GM19238 (cell line): Measurements from ENCODE around the gene FAM161B.
"Not testable (repeated sequence)": the region's sequence is repeated elsewhere in the genome, so short reads cannot be mapped to it uniquely, and the experiment has no call there.

Experiments used
- DNase-seq: peaks from one replicate; pipeline ENCODE4 v3.0.0; 2011; ENCODE audit warnings: low spot score; ENCODE audit not compliant: insufficient read length

FAM161B gene

DNA sequence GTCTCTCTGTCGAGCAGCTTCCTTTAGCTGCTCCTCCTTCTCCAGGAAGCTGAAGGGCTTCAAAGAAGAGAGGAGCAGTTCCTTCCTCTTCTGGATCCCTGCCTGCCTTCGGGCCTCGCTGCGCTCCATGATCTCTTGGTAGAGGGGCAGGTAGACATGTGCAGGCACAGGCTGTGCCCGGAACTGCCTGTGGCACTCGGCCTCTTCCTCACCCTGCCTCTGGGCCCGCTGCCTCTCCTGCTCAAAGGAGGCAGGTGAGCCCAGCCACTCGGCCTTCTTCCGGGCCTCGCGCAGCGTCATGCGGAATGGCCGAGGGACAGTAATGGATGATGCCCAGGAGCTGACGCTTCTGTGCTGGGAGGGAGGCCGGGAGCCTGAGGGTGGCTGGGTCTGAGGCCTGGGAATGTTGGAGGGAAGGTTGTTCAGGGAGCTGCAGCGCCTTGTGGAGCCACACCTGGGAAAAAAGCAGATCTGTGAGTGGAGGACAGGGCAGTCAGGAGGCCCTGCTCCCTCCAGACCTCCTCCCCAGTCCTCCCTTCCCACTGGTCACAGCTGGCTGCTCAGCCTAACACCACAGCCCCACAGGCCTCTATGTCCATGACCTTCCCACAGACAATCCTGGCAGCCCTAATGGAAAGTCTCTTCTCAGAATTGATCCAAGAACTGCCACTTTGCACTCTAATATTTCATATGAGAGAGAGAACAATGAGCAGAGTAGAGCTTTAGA lies 5.3 kb downstream of the FAM161B start:
- no peak for DNase-seq

DNA sequence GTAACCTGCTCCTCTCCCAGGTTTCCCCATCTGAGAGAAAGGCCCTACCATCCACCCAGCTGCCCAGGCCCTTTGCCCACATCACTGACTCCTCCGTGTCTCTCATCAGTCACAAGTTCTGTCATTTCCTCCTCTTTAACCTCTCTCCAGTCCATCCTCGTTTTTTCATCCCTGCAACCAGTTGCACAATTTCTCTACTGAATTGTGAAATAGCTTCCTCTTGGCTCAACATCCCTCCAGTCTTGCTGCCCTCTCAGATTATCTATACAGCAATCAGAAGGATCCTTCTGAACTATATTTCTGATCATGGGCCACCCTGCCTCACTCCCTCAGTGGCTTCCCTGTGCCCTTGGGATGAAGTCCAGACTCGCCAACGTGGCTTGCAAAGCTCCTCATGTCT lies 6.8 kb downstream of the FAM161B start:
- DNase-seq, result no peak

DNA sequence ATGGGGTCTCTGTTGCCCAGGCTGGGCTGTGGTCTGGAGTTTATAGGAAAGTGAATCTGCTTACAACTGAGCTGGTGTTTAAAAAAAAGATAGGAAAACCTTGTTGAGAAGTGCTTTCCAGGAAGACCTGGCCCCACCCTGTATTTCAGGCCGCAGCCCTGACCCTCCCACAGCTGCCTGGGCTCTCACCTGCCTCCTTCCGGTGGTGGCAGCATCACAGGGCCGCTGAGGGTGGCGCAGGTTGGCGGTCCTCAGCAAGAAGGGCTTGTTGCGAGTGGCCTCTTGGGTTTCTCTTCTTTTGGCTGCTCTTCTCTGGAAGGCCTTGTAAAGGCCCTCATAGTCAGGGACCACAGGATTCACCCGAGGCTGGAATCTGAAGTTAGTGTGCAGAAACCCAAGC lies 7.7 kb downstream of the FAM161B start:
- no peak for DNase-seq

DNA sequence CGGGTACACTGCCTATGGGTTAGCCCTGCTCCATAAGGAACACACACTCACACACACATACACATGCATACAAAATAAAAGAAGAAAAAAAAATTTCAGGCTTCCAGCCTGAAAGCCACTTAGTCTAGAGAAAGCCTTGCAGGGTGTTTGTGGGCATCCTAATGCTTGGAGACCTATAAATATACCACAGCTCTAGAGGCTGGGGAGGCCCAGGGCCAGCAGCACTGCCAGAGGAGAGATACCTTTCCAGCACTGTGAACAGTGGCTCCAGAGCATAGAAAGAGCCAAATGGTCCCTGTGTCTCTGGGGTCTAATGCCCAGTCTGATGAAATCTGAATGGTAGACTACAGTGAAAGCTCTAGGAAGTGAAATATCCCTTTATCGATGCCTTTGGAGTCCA lies 12.9 kb downstream of the FAM161B start:
- no peak for DNase-seq

DNA sequence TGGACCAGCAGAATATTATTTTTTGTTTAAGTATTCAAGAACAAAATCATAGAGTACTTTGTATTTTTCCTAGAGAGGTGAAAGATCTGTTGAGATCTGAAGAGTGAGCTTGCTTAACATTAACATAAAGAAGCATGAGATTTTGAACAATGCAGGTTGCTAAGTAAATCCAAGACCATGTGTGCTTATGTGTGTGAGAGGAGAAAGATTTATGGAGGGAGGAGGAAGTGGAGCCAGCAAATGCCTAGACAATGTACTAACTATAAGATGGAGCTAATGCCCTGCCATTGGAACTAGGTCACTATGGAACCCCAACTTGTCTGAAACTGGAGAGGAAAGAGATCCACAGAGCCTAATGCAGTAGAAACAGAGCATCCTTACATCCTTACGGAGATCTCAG lies 13.3 kb downstream of the FAM161B start:
- DNase-seq, result no peak

DNA sequence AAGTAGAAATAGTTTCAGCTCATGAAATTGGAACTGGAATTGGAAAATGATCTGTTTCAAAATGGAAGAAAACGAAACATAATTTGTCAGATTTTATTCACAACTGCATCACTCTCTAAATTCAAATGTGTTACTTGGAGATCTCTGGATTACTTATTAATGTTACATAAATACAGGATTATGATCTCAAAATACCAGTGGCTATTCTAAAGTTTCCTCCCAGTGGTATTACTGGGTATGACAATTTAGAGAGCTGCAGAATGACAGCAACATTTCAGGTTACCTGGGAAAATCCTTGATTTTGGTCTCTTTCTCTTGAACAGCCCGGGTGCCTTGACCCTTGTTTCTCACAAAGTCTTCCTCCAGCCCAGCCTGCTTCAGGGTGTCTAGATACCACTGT lies 14.2 kb downstream of the FAM161B start:
- no peak for DNase-seq

DNA sequence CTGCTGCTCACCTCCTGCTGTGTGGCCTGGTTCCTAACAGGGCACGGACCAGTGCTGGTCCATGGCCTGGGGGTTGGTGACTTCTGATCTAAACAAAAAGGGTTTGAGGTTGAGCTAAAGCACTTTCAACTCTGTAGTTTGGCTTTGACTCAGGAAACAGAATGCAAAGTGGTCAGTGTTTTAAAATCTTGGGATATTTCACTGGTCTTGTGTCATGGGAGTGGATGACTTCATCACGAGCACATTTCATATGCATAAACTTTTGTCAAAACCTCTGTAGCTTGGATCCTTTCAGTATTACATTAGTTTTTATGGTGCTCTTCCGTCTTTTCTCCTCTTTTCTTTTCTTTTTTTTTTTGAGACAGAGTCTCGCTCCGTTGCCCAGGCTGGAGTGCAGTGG lies 25.6 kb downstream of the FAM161B start:
- no peak for DNase-seq

DNA sequence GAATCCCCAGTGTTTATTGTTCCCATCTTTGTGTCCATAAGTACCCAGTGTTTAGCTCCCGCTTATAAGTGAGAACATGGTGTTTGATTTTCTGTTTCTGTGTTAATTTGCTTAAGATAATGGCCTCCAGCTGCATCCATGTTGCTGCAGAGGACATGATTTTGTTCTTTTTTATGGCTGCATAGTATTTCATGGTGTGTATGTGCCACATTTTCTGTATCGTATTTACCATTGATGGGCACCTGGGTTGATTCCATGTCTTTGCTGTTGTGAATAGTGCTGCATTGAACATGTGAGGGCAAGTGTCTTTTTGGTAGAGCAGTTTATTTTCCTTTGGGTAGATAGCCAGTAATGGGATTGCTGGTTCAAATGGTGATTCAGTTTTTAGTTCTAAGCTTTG lies 30.4 kb downstream of the FAM161B start:
- not testable (repeated sequence) for DNase-seq

DNA sequence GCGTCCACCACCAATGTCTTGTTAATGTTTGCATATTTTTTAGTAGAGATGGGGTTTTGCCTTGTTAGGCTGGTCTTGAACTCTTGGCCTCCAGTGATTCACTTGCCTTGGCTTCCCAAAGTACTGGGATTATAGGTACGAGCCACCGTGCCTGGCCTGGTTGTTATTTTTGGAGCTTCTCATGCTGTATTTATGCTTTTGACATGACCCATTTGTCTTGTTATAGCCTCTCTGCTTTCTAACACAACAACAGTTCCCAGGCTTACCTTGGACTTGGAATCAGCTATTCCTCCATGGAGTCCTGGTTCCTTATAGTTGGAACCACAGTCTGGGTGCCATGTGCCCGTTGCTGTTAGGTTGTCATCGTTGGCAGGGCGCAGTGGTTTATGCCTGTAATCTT lies 33.6 kb downstream of the FAM161B start:
- no peak for DNase-seq

DNA sequence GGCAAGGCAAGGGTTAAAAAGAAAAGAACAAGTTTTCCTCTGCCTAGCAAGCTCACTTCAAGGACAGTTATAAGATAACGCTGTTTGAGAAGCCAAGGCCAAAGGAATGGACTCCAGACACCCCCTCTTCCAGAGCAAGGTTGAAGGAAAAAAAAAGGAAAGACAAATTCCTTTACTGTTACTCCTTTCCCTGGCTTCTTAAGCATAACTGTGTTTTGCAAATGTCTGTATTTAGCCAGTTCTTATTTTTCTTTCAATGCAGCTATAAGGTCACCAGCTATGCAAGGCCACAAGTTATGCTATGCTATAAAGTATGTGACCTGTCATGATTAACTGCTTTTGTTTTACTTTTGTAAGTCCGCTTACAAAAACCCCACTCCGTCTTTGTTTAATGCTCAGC lies 36.6 kb downstream of the FAM161B start:
- DNase-seq, result no peak

DNA sequence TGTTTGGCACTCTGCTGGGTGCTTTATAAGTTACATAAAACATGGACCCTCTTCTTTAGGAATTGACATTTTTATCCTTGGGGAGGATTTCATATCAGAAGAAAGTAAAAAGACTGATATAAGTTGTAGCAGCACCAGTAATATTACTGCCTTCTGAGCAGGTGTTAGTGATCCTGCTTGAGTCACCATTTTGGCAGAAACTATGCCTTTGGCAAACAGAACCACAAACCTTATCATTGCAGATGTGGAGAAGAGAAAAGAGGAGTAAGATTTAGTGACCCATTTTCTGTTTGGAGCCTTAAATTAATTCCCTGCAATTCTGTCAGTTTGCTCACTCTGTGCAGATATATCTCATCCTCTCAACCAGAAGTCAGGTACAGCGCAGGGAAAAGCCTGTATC lies 40.2 kb downstream of the FAM161B start:
- no peak for DNase-seq

DNA sequence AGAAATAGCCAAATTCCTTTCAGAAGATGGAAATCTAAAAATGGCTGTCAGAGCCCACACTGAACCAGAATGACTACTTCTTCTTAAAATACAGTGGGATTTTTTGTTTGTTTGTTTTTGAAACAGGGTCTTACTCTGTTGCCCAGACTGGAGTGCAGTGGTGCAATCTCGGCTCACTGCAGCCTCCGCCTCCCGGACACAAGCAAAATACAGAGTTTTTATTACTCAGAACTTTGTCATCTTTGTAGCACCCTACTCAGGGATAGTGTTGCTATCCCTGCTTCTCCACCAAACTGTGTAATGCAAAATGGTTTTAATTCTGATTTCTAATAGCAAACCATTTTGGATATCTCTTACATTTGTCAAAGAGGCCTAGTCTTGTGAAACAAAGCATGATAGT lies 46.9 kb downstream of the FAM161B start:
- DNase-seq, result no peak

DNA sequence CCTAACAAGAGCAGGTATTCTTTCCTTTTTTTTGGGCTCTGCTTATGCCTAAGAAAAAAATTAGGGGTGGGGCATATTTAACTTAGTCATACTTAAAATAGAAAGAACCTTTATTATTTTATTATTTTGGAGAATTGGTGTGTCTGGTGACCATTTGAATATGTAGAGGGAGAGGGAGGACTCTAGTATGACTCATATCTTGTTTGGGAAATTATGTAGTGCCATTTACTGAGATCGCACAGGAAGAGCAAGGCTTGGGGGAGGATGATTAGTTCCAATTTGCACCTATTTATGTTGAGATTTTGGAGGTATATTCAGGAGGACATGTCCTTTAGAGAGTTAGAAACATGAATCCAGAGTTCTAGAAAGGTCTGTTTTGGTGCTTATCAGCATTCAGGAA lies 53.4 kb downstream of the FAM161B start:
- no peak for DNase-seq

DNA sequence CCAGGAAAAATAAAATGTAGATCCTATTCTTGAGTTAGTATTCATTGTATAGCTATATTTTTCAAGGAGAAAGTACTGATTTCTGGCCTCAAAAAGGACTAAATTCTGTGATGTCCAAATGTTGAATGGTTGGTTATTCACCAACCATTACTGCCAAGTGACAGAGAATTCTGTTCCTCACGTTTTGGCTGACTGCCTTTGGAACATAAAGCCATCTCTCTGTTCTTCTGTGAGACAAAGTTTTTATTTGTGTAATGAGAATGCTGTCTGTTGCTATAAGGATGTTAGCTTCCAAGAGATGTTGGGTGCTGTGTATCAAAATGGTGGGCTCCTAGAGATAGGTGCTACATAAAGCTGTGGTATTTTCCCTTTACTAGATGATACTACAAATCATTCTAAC lies 54.0 kb downstream of the FAM161B start:
- no peak for DNase-seq

DNA sequence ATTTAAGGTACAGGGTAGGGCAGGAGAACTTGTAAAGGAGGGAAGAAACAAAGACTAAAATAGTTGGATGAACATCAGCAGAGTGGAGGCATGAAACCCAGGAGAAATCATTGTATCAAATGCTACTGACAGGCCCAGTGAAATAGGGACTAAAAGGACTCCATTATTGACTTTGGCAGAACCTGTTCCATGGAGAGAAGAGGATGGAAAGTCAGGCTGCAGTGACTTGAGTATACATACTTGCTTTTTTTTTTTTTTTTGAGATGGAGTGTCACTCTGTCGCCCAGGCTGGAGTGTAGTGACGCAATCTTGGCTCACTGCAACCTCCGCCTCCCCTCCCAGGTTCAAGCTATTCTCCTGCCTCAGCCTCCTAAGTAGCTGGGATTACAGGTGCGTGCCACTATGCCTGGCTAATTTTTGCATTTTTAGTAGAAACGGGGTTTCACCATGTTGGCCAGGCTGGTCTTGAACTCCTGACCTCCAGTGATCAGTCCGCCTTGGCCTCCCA lies 55.7 kb downstream of the FAM161B start:
- DNase-seq, result not testable (repeated sequence)

DNA sequence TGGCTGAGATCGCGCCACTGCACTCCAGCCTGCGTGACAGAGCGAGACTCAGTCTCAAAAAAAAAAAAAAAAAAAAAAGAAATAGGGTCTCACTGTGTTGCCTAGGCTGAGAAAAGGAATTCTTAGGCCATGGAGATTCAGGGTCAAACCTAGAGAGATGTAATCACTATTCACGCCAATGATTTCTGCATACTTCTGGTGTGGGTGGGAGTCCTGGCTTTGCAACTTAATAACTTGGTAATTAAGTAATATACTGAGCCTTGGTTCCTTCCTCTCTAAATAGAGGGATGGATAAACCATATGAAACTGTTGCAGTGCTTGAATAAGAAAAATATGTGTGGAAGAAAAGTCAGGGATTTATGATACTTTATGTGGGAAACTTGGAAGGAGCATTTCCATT lies 60.5 kb downstream of the FAM161B start:
- no peak for DNase-seq

DNA sequence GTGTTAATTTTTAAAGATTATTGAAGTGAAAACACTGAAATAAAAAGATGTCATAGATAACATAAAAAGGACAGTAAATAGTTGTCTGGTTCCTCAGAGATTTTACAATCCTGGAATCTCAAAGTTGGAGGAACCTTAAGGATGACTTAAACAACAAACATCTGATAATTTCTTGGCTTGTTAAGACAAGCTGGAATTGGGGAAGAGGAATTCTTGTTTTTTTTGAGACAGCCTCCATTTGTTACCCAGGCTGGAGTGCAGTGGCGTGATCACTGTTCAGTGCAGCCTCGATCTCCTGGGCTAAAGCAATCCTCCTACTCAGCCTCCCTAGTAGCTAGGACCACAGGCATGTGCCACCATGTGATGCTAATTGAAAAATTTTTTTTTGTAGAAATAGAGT lies 60.9 kb downstream of the FAM161B start:
- no peak for DNase-seq

DNA sequence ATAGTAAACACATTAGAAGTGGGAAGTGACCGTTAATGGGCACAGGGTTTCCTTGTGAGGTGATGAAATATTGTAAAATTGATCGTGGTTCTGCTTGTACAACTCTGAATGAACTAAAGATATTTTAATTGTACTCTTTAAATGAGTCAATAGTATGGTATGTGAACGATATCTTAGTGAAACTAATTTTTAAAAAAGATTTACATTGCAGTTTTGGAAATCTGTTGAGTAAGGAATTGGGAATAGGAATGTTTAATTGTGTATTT lies 61.5 kb downstream of the FAM161B start:
- DNase-seq, result no peak

DNA sequence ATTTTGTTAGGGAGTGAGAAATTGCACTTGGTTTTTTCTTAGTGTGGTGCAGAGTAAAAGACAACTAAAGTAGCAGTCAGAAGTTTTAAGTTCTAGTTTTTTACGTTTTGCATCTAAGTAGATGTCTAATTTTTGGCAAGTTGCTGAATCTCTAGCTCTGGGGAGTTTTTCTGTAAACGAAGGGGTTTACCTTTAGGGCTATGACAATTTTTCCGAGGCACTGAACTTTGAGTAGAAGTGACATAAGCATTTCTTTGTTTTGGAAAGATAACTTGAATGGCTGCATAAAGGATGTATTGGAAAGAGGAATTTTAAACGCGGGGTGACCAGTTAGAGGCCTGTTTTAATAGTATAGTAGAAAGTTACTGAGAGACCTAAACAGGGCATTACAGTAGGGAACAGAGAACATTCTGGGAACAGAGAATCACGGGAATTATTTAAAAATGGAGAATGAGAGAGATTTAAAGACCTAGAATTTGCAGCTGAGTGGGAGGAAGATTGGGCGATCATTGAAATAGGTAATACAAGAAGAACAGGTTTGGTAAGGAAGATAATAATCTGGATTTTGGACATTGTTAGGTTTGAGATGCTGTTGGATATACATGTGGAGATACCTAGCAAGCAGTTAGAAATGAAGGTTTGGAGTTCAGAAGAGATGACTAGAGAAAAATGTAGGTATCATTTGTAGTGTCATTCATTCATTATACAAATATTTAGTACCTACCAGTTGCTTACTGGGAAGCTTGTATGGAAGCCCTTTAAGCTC lies 62.0 kb downstream of the FAM161B start:
- no peak for DNase-seq

DNA sequence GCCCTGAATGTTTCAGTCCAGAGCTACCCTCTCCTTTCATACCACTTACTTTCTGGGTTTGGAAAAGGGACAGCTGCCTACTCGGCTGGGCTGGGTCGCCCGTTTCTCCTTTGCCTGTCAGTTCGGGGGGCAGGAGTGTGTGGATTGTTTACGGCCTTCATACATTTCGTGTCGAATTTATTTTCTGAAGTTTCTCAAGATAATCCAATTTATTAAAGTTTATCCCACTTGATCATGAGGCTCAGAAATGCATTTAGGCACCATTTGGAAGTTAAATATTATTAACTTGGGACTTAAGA lies 62.6 kb downstream of the FAM161B start:
- DNase-seq, result no peak

DNA sequence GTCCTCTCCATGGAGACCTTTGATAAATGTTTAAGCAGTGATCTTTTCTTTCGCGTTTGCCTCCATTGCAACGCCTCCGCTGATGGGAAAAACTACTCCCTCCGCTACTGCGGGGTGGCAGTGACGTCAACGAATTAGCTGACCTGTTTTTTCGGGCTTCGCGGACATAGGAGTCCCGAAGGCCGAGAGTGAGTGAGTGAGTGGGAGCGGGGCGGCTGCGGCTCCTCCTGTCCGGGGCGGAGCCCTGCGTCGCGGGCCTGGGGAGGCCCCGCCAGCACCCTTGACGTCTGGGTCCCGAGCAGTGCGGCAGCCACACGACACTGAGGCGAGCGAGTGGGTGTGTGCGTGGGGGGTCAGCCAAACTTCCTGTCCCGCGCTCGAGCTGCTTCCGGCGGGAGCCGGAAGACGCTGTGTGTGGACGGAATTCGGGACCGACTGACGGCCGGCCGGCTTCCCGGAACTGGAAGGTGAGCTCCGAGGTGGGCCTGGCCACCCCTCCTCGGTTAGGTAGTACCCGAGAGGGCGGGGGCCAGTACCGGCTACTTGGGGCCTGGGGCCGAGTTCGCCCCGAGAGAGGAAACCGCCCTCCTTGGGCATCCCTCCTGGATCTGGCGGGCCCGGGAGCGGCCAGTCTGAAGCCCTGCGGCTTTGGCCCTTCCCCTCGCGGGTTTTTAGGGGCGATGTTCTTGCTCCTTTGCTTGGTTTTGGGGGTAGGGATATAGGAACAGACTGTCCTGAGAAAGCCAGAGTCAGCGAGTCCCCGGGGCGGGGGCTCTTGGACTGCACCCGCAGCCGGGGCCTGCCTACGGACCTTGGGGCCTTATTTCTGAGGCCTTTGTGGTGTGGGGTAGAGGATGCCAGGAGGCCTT lies 63.2 kb downstream of the FAM161B start, which contains the start of gene ZNF410:
TSS of gene ZNF410 (plus strand) at position 411 of the 869 bp plus-strand sequence. CDS start 5,317 bp downstream, outside the sequence.
- peak; percentile 81 for DNase-seq
